Fibroblast of lung (primary cell): ENCODE data around the gene FOS. TPM values are rescaled to one million over a fixed set of nuclear protein-coding genes. Genes with fewer than 3 reads are reported as not detected.

Experiments
- DNase-seq, 2 donors: peaks; one replicate each; pipeline versions ENCODE4 v3.0.0 to v3.0.0-alpha.2; 2010; ENCODE audit warnings: low read depth in 2 of 2
- H2AFZ ChIP-seq: 2 replicates; pipeline ENCODE4 v1.5.1; 2012; ENCODE audit warnings: low read length, control low read depth, inconsistent platforms
- H3K27ac ChIP-seq: 2 replicates; pipeline ENCODE4 v1.5.1; 2011; ENCODE audit warnings: low read length, control low read depth; ENCODE audit not compliant: insufficient read depth
- H3K27me3 ChIP-seq: 2 replicates; pipeline ENCODE4 v1.5.1; 2011; ENCODE audit warnings: mild to moderate bottlenecking, low read length; ENCODE audit not compliant: control insufficient read depth, insufficient read depth
- H3K36me3 ChIP-seq: 2 replicates; pipeline ENCODE4 v1.5.1; 2011; ENCODE audit warnings: low read length; ENCODE audit not compliant: control insufficient read depth, insufficient read depth
- H3K4me1 ChIP-seq: 2 replicates; pipeline ENCODE4 v1.5.1; 2011; ENCODE audit warnings: low read length; ENCODE audit not compliant: control insufficient read depth, insufficient read depth; ENCODE audit errors: extremely low read depth
- H3K4me2 ChIP-seq: 2 replicates; pipeline ENCODE4 v1.5.1; 2011; ENCODE audit warnings: low read length, control low read depth; ENCODE audit not compliant: insufficient read depth; ENCODE audit errors: extremely low read depth
- H3K4me3 ChIP-seq, 4 experiments: fragments of 200-600 bp in 1 of 4; sonication (generic) in 1 of 4; replicated peaks in 1 of 4; 2 replicates each; pipeline ENCODE4 v1.5.1; 2011 to 2016; ENCODE audit warnings: low read length in 4 of 4, low read depth in 3 of 4, mild to moderate bottlenecking in 3 of 4, control low read depth in 2 of 4, inconsistent platforms in 1 of 4, mixed read lengths in 1 of 4; ENCODE audit not compliant: insufficient read depth in 1 of 4; ENCODE audit errors: control extremely low read depth in 1 of 4
- H3K79me2 ChIP-seq: 2 replicates; pipeline ENCODE4 v1.5.1; 2012; ENCODE audit warnings: mild to moderate bottlenecking, low read length, inconsistent platforms; ENCODE audit not compliant: control insufficient read depth, insufficient read depth
- H3K9ac ChIP-seq: 2 replicates; pipeline ENCODE4 v1.5.1; 2011; ENCODE audit warnings: mild to moderate bottlenecking, low read length, control low read depth; ENCODE audit not compliant: insufficient read depth
- H3K9me3 ChIP-seq: 2 replicates; pipeline ENCODE4 v1.5.1; 2012; ENCODE audit warnings: low read depth, low read length; ENCODE audit not compliant: control insufficient read depth, insufficient read depth
- H4K20me1 ChIP-seq: 2 replicates; pipeline ENCODE4 v1.5.1; 2011; ENCODE audit warnings: low read length; ENCODE audit not compliant: control insufficient read depth, insufficient read depth; ENCODE audit errors: extremely low read depth
- CTCF ChIP-seq, 2 donors: IDR thresholded peaks in 1 of 2; conservative IDR thresholded peaks in 1 of 2; 1 replicate in 1 of 2; 2 replicates in 1 of 2; pipeline ENCODE4 v1.5.1; 2011 to 2012; ENCODE audit warnings: low read length in 2 of 2, control low read depth in 1 of 2, inconsistent platforms in 1 of 2, low read depth in 1 of 2, mild to moderate bottlenecking in 1 of 2
- EZH2 ChIP-seq: IDR thresholded peaks from 2 replicates; pipeline ENCODE4 v1.5.1; 2012; ENCODE audit warnings: low read length, control low read depth, mild to moderate bottlenecking; ENCODE audit errors: missing control alignments
- polyA plus RNA-seq, 2 donors: library from polyadenylated mRNA; depleted of rRNA in 1 of 2; stranded (reverse) in 1 of 2; unstranded in 1 of 2; fragments of >200 nt; gene quantifications; 2 replicates each; pipeline ENCODE4 v1.2.1, GENCODE V29; 2011 to 2012; ENCODE audit warnings: missing spikeins in 1 of 2
- total RNA-seq: library from RNA; depleted of rRNA; stranded (reverse); fragments of >200 nt; gene quantifications from 2 replicates; pipeline ENCODE4 v1.2.1, GENCODE V29; 2014

The FOS gene
- total and polyA plus RNA-seq, 2 donors (not counting 1 experiment from before 2014, with no cell fraction given) = 24.6 to 178 TPM

- no peaks in the 10 kb centered on the region for H4K20me1 ChIP-seq
- peaks cover 2% of the 10 kb centered on the region for H3K36me3 ChIP-seq
- H3K4me1 ChIP-seq = no peaks in the 10 kb centered on the region
- H3K79me2 ChIP-seq = no peaks in the 10 kb centered on the region
- no peak overlapping the region for H3K4me2 ChIP-seq
- H3K9me3 ChIP-seq = no peaks in the 10 kb centered on the region
- H3K27me3 ChIP-seq = peaks cover 8% of the 10 kb centered on the region
- H3K4me3 ChIP-seq = no peak overlapping the region
- no peak overlapping the region for H2AFZ ChIP-seq
- no peak for DNase-seq
- H3K9ac ChIP-seq = no peak overlapping the region
- no peak overlapping the region for H3K27ac ChIP-seq
- TF ChIP-seq CTCF (conservative IDR thresholded peaks at IDR 0.05 in 1 of 2, IDR thresholded peaks at IDR 0.05 in 1 of 2; ENCODE audit: low read depth in 1 of 2, low read length in 2 of 2) (no peak), EZH2 (no peak)
Observed at GRCh38 chr14:75286313-75286712, 7.7 kb downstream of the FOS start.

GRCh38 chr14:75289840-75290388, 11.3 kb downstream of the FOS start:
- Histone ChIP-seq H3K27me3 (peaks cover 11% of the 10 kb centered on the region), H3K9ac (no peak overlapping the region), H3K9me3 (no peaks in the 10 kb centered on the region), H2AFZ (no peak overlapping the region), H3K27ac (no peak overlapping the region), H4K20me1 (no peaks in the 10 kb centered on the region), H3K4me1 (peaks cover 5% of the 10 kb centered on the region), H3K79me2 (no peaks in the 10 kb centered on the region), H3K36me3 (no peaks in the 10 kb centered on the region), H3K4me2 (no peak overlapping the region), H3K4me3 (no peak overlapping the region)
- TF ChIP-seq CTCF (conservative IDR thresholded peaks at IDR 0.05 in 1 of 2, IDR thresholded peaks at IDR 0.05 in 1 of 2; ENCODE audit: low read depth in 1 of 2, low read length in 2 of 2) (no peak), EZH2 (no peak)
- no peak for DNase-seq

GRCh38 chr14:75290851-75291250, 12.2 kb downstream of the FOS start:
- no peaks in the 10 kb centered on the region for H4K20me1 ChIP-seq
- no peak overlapping the region for H3K4me3 ChIP-seq
- H3K36me3 ChIP-seq = no peaks in the 10 kb centered on the region
- H3K9ac ChIP-seq = no peak overlapping the region
- H3K9me3 ChIP-seq = no peaks in the 10 kb centered on the region
- TF ChIP-seq CTCF (conservative IDR thresholded peaks at IDR 0.05 in 1 of 2, IDR thresholded peaks at IDR 0.05 in 1 of 2; ENCODE audit: low read depth in 1 of 2, low read length in 2 of 2) = no peak
- TF ChIP-seq EZH2 = no peak
- H3K4me2 ChIP-seq = no peak overlapping the region
- no peaks in the 10 kb centered on the region for H3K79me2 ChIP-seq
- H2AFZ ChIP-seq = no peak overlapping the region
- DNase-seq = no peak
- H3K4me1 ChIP-seq = peaks cover 8% of the 10 kb centered on the region
- peaks cover 9% of the 10 kb centered on the region for H3K27me3 ChIP-seq
- H3K27ac ChIP-seq = no peak overlapping the region
